Upper lobe of left lung (tissue), 6 donors: ENCODE measurements around the gene USP48. TPM values are rescaled to one million over a fixed set of nuclear protein-coding genes. Genes with fewer than 3 reads are reported as not detected.

Experiments used
- ATAC-seq, 2 donors: fragments of 200-7000 bp; cut with Tn5 transposase; one replicate each; pipeline ENCODE4 v1.9.1; 2022; ENCODE audit warnings: mild to moderate bottlenecking in 2 of 2, moderate library complexity in 2 of 2; ENCODE audit not compliant: low FRiP score in 2 of 2
- DNase-seq, 2 donors: peaks; one replicate each; pipeline ENCODE4 v3.0.0-alpha.2; 2019 to 2020
- H3K27ac ChIP-seq, 4 donors: fragments of 200-600 bp; sonication (generic); one replicate each; pipeline ENCODE4 v1.5.1; 2016 to 2019
- H3K27me3 ChIP-seq, 4 donors: fragments of 200-600 bp; sonication (generic); one replicate each; pipeline ENCODE4 v1.5.1; 2017 to 2019
- H3K36me3 ChIP-seq, 4 donors: fragments of 200-600 bp; sonication (generic); one replicate each; pipeline ENCODE4 v1.5.1; 2016 to 2019
- H3K4me1 ChIP-seq, 4 donors: fragments of 200-600 bp; sonication (generic); one replicate each; pipeline ENCODE4 v1.5.1; 2018 to 2019
- H3K4me3 ChIP-seq, 4 donors: fragments of 200-600 bp; sonication (generic); one replicate each; pipeline ENCODE4 v1.5.1; 2017 to 2019; ENCODE audit warnings: mild to moderate bottlenecking in 2 of 4, moderate library complexity in 1 of 4
- H3K9me3 ChIP-seq, 4 donors: fragments of 200-600 bp; sonication (generic); one replicate each; pipeline ENCODE4 v1.5.1; 2018 to 2019
- CTCF ChIP-seq, 6 experiments: fragments of 450-650 bp in 4 of 6; fragments of 200-600 bp in 2 of 6; sonication (generic) in 2 of 6; IDR thresholded peaks; one replicate each; pipeline ENCODE4 v1.5.1; 2016 to 2019; ENCODE audit warnings: antibody characterized with exemption in 6 of 6
- EP300 ChIP-seq, 4 donors: sonication (generic); formaldehyde crosslinking; IDR thresholded peaks; one replicate each; pipeline ENCODE4 v1.5.1; 2017; ENCODE audit warnings: antibody characterized with exemption in 4 of 4, control low read depth in 2 of 4
- POLR2A ChIP-seq, 4 donors: fragments of 450-650 bp; IDR thresholded peaks; one replicate each; pipeline ENCODE4 v1.5.1; 2016 to 2017; ENCODE audit warnings: antibody characterized with exemption in 4 of 4, mild to moderate bottlenecking in 2 of 4
- POLR2AphosphoS5 ChIP-seq, 2 donors: sonication (generic); formaldehyde crosslinking; IDR thresholded peaks; one replicate each; pipeline ENCODE4 v1.5.1; 2017; ENCODE audit warnings: antibody characterized with exemption in 2 of 2
- WGBS, 2 donors: methylation state at CpG; one replicate each; pipeline ENCODE4 v1.1.5; 2017 to 2018; 5-methylcytosine and 5-hydroxymethylcytosine counted together
- total RNA-seq, 6 donors: library from RNA; depleted of rRNA in 4 of 6; stranded (reverse); fragments of >200 nt in 4 of 6; gene quantifications; one replicate each; pipeline versions ENCODE4 v1.1.0 to v1.2.1, GENCODE V29; 2016 to 2021
- donor health status: DM: no; HTN: no; CAD: no; lungs with moderate emphysema.
- donor health status: DM: no; HTN: yes; CAD: no; lungs with severe emphysema.

The USP48 gene
- total RNA-seq, 6 donors from 2014 or later = 39.1 to 173 (median 53.4) TPM

GRCh38 chr1:21707891-21708290 lies 75.1 kb downstream of the USP48 start:
- WGBS, 2 donors = 93 to 96% methylated on average over 4 of the region's 4 CpGs
- Histone ChIP-seq H3K36me3 (peaks cover 9 to 87% (median 29%) of the 10 kb centered on the region in 4 donors), H3K27me3 (no peaks in the 10 kb centered on the region), H3K4me1 (peaks cover 0 to 6% (median 0%) of the 10 kb centered on the region in 4 donors), H3K27ac (no peak overlapping the region), H3K9me3 (no peaks in the 10 kb centered on the region), H3K4me3 (no peak overlapping the region)
- ATAC-seq (no peak), DNase-seq (no peak)
- TF ChIP-seq POLR2A (IDR thresholded peaks at IDR 0.05) (no peak), EP300 (IDR thresholded peaks at IDR 0.05) (no peak), CTCF (IDR thresholded peaks at IDR 0.05) (no peak), POLR2AphosphoS5 (IDR thresholded peaks at IDR 0.05) (no peak)

- 72 to 74% methylated on average over 5 of the region's 5 CpGs for WGBS, 2 donors
- peaks cover 9 to 87% (median 26%) of the 10 kb centered on the region in 4 donors for H3K36me3 ChIP-seq
- ATAC-seq = no peak
These were observed 75.7 kb downstream of the USP48 start for GRCh38 chr1:21707086-21707840.

GRCh38 chr1:21706151-21706835 lies 76.7 kb downstream of the USP48 start:
- peaks cover 0 to 6% (median 0%) of the 10 kb centered on the region in 4 donors for H3K4me1 ChIP-seq
- H3K27ac ChIP-seq = peak overlapping the region in 1 of 4 donors; percentile 4
- no peaks in the 10 kb centered on the region for H3K27me3 ChIP-seq
- ATAC-seq = no peak
- 74 to 80% methylated on average over 8 of the region's 8 CpGs for WGBS, 2 donors
- peaks cover 7 to 87% (median 24%) of the 10 kb centered on the region in 4 donors for H3K36me3 ChIP-seq
- DNase-seq = peak in 1 of 2 donors; percentile 24
- TF ChIP-seq CTCF (IDR thresholded peaks at IDR 0.05) (no peak), POLR2AphosphoS5 (IDR thresholded peaks at IDR 0.05) (no peak), POLR2A (IDR thresholded peaks at IDR 0.05) (no peak), EP300 (IDR thresholded peaks at IDR 0.05) (no peak)
- no peak overlapping the region for H3K4me3 ChIP-seq
- H3K9me3 ChIP-seq = no peaks in the 10 kb centered on the region

More at GRCh38 chr1:21707086-21707840, 75.7 kb downstream of the USP48 start:
- DNase-seq = no peak
- Histone ChIP-seq H3K9me3 (no peaks in the 10 kb centered on the region), H3K27me3 (no peaks in the 10 kb centered on the region), H3K27ac (no peak overlapping the region), H3K4me3 (no peak overlapping the region), H3K4me1 (peaks cover 0 to 6% (median 0%) of the 10 kb centered on the region in 4 donors)
- TF ChIP-seq POLR2AphosphoS5 (IDR thresholded peaks at IDR 0.05) (no peak), CTCF (IDR thresholded peaks at IDR 0.05) (no peak), POLR2A (IDR thresholded peaks at IDR 0.05) (no peak), EP300 (IDR thresholded peaks at IDR 0.05) (no peak)

- Histone ChIP-seq H3K4me1 (peaks cover 0 to 6% (median 0%) of the 10 kb centered on the region in 4 donors), H3K36me3 (peaks cover 8 to 88% (median 29%) of the 10 kb centered on the region in 4 donors), H3K27me3 (no peaks in the 10 kb centered on the region), H3K4me3 (no peak overlapping the region), H3K9me3 (no peaks in the 10 kb centered on the region), H3K27ac (no peak overlapping the region)
- WGBS, 2 donors = 62 to 64% methylated on average over 4 of the region's 4 CpGs
- ATAC-seq (no peak), DNase-seq (no peak)
- TF ChIP-seq POLR2AphosphoS5 (IDR thresholded peaks at IDR 0.05) (no peak), EP300 (IDR thresholded peaks at IDR 0.05) (no peak), CTCF (IDR thresholded peaks at IDR 0.05) (no peak), POLR2A (IDR thresholded peaks at IDR 0.05) (no peak)
These were observed 77.5 kb downstream of the USP48 start for GRCh38 chr1:21705303-21705980.
